Measurements from ENCODE around the gene KDM2A.
"Not testable (repeated sequence)": the region's sequence is repeated elsewhere in the genome, so short reads cannot be mapped to it uniquely, and the experiment has no call there.

The KDM2A gene

DNA sequence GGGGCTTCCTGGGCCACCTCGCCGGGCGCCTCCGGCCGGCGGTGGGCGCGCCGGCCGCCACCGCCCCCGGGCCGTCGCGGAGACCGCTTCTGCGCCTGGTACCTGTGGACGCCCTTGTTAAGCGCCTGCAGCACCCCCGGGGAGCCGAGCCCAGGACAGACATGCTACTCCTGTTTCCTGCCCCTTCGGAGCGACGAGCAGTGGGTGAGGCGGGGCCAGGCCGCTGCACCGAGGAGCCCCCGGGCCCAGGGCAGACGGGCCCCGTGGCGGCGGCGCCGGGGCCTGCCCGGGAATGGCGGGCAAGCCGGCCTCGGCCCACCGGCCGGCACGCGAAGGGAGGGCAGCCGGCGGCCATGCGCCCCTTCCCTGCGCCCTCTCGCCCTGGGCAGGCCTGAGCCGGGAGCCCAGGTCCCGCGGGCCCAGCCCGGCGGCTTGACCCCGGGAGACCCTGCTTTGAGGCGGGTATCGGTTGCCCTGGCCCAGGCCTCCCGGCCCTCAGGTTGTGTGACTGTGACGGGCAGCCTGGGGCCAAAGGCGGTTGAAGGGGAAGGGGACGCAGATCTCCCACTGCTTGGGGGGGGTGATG is 789 bp upstream of the KDM2A start:
- peak; percentile 64 for DNase-seq (ENCODE audit: low spot score)

DNA sequence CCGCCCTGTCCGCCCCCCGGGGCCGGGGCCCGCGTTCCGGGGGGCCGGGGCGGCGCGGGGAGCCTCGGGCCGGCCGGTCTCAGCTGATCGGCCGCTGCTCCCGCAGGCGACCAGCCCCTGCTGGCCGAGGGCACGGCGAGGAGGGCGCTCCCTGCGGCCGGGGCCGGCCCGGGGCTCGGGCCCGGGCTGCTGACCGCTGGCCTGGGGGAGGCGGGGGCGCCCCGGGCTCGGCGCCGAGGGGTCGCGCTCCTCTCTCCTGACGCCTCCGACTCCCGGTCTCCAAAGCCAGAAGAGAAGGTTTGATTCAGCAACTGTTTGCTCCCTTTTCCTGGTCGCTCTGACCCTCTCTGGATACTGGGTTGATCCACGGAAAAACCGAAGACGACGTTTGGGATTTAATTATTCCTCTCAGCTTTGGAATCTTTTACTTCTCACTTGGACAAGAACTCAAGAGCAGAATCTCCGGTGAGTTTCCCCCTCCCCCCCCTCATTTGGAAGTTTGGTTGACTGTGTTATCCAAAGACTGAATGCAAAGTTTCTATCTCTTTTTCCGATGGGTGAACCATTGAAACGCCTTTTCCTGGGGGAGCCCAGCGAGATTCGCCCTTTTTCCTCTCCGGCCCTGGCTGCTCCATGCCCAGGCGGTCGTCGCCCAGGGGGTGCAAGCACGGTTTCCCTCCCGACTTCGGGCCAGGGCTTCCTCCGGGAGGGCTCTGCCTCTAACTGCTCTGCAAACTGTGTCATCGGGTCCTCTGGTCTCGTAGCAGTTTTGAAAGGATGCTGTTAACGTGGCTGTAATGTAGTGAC is 725 bp downstream of the KDM2A start:
- peak; percentile 48 for DNase-seq (ENCODE audit: low spot score)

DNA sequence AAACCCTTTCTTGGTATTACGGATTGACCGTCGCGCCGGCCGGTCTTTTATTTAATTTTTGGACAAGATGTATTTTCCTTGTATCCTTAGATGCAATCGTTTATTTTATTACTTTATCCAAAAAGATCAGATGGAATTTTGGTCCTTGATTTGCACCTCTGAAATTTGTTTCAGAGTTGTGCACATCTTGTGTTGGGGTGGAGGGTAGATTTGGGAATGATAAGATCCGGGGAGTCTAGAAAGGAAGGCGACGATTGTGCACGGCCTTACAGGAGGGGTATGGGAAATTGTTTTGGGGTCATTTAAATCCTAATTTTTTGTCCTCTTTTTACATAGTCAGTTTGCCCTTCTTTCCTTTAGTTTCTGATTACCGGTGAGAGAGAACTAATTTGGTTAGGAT is 1.4 kb downstream of the KDM2A start:
- no peak for DNase-seq (ENCODE audit: low spot score)

DNA sequence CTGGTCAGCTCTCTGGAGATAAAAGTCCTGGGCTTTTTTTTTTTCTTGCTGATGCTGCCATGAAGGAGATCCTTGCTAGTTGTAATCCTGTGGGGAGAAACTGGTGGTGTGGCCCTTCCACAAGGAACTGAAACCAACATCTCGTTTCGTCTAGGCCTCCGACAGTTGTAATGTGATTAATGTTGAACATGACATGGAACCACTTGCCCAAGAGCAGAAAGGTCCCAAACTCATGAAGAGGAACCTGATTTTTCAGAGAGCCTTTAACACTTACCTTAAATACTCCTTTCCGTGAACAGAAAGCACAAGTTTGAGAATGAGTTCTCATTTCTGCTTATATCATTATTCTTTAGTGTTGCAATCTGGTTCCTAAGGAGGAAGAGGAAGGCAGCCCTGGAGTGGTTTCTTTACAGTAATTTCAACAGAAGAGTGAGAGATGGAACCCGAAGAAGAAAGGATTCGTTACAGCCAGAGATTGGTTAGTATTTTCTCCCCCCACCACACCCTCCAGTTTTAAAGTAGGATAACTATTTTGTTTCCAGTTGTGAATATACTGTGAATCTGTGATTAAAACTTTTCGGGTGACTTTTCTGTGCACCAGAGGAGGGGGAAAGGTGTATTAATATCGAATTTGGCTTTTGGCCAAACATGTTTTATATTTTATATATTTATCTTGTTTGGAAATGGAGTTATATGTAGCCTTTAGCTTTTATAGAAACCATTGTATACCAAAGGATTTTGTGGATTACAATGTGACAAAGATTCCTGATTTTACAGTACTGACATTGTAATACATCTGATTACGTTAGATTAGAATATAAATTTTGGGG is 2.0 kb downstream of the KDM2A start:
- peak; percentile 24 for DNase-seq (ENCODE audit: low spot score)

DNA sequence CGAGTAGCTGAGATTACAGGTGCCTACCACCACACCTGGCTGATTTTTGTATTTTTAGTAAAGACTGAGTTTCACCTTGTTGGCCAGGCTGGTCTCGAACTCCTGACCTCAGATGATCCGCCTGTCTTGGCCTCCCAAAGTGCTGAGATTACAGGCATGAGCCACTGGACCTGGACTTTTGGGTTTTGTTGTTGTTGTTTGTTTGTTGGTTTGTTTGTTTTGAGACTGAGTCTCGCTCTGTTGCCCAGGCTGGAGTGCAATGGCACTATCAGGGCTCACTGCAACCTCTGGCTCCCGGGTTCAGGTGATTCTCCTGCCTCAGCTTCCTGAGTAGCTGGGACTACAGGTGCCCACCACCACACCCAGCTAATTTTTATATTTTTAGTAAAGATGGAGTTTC is 4.7 kb downstream of the KDM2A start:
- DNase-seq (ENCODE audit: low spot score) = not testable (repeated sequence)

DNA sequence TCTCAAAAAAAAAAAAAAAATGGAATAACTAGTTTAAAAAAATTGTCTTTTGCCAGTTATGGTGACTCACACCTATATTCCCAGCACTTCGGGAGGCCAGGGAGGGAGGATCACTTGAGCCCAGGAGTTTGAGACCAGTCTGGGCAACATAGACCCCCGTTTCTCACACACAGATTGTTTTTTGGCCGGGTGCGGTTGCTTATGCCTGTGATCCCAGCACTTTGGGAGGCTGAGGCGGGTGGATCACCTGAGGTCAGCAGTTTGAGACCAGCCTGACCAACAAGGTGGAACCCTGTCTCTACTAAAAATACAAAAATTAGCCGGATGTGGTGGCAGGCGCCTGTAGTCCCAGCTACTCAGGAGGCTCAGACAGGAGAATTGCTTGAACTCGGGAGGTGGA is 7.2 kb downstream of the KDM2A start:
- not testable (repeated sequence) for DNase-seq (ENCODE audit: low spot score)

DNA sequence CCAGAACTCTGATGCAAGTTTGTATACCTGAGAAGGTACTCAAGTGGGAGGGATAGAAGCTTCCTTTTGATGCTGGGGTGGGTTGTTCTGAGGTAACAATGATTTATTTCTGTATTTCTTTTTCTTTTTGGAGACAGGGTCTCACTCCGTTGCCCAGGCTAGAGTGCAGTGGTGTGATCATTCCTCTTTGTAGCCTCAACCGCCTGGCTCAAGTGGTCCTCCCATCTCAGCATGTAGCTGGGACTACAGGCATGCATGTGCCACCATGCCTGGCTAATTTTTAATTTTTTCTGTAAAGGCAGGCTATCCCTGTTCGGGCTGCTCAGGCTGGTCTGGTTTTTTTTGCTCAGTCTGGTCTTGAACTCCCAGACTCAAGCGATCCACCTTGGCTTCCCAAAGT is 7.9 kb downstream of the KDM2A start:
- no peak for DNase-seq (ENCODE audit: low spot score)

DNA sequence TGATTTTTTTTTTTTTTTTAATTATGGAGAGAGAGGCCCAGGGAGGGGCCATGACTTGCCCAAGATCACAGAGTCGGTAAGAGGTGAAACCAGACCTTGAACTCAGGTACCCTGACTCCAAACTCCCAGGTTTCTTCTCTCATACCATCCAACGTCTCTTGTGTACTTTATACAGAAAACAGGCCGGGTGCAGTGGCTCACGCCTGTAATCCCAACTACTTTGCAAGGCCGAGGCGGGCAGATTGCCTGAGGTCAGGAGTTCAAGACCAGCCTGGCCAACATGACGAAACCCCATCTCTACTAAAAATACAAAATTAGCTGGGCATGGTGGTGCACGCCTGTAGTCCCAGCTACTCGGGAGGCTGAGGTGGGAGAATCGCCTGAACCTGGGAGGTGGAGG is 11.8 kb downstream of the KDM2A start:
- DNase-seq (ENCODE audit: low spot score) = not testable (repeated sequence)

DNA sequence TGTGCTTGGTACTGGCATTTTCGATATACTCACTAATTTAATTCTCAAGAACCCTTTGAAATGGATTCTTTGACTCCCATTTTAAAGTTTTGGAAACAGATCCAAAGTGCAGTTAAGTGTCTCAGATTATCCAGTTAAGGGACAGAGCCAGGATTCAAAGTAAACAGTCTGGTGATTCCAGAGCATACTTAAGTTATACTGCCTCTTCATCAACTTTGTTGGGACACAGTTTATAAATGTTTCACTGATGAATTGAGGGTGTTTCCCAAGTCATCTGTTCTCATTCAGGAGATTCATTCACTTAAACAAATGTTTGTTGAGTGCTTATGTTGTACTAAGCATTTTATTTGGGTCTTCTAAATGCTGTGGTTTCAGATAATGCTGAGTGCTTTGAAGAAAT is 17.1 kb downstream of the KDM2A start:
- no peak for DNase-seq (ENCODE audit: low spot score)

DNA sequence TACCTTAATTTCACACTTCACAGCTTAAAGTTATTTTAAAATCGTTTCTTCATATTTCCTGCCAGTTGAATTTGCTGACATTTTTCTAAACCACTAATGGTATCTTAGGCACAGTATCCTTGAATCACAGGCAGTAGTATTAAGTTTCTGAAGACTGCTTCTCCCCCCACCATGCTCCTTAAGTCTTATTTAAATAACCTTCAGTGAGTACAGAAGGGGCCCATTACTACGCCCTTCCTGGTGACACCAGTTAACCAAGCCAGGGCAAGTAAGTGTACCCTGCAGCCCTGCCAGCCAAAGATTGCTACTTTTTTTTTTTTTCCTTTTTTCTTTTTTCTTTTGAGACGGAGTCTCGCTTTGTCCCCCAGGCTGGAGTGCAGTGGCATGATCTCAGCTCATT is 19.9 kb downstream of the KDM2A start:
- no peak for DNase-seq (ENCODE audit: low spot score)

DNA sequence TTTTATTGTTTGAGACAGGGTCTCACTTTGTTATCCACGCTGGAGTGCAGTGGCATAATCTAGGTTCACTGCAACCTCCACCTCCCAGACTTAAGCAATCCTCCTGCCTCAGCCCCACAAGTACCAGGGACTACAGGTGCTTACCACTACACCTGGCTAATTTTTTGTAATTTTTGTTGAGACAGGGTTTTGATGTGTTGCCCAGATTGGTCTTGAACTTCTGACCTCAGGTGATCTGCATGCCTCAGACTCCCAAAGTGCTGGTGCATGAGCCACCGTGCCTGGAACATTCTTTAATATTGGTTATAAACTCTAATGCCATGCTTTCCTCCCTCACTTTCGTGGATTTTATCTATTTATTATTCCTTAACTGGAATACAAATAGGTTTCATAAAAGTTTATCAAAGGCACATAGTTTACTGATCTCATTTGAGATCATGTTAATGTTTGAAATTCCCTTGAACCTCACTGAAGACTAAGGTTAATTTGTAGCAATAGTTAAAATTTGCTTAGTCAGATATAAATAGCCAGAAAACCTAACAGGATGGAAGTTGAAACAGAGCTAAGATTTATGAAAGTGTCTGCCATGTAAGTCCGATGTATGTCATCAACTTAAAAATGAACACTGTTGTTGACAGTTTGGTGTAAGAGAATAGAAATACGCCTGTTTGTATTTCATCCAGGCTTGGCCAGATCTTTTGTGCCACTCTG is 27.6 kb downstream of the KDM2A start:
- no peak for DNase-seq (ENCODE audit: low spot score)

DNA sequence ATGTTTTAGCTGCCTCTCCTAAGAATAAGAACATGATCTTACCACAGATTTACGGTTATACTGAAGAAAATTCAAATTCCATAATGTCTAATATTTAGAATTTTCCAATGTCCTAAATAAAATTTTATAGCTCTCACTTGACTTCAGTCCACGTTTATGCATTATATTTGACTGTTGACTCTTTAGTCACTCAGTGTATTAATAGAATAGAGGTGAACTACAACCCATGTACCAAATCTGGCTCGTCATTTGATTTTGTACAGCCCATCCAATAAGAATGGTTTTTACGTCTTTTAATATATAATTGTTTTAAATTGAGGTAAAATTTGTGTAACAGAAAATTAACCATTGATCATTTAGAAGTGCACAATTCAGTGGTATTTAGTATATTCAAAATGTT is 34.9 kb downstream of the KDM2A start:
- DNase-seq (ENCODE audit: low spot score) = no peak

DNA sequence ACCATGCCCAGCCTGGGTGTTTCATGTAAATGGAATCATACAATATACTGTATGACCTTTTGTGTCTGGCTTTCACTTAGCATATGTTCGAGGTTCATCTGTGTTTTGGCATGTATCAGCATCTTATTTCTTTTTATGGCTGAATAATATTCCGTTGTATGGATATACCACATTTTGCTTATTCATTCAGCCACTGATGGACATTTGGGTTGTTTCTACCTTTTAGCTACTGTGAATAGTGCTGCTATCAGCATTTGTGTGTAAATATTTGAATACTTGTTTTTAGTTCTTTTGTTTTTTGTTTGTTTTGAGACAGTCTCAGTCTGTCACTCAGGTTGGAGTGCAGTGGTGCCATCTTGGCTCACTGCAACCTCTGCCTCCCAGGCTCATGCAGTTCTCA is 35.7 kb downstream of the KDM2A start:
- DNase-seq (ENCODE audit: low spot score) = no peak

DNA sequence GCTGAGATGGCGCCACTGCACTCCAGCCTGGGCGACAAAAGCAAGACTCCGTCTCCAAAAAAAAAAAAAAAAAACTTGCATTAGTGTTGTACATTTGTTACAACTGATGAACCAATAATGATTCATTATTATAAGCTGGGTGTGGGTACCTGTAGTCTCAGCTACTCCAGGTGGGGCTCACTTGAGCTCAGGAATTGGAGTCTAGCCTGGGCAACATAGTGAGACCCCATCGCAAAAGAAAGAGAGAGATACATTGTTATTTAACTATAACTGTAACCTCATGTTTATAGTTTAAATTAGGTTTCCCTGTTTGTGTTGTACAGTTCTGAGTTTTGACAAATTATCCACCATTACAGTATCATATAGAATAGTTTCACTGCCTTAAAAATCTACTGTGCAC is 38.6 kb downstream of the KDM2A start:
- no peak for DNase-seq (ENCODE audit: low spot score)

DNA sequence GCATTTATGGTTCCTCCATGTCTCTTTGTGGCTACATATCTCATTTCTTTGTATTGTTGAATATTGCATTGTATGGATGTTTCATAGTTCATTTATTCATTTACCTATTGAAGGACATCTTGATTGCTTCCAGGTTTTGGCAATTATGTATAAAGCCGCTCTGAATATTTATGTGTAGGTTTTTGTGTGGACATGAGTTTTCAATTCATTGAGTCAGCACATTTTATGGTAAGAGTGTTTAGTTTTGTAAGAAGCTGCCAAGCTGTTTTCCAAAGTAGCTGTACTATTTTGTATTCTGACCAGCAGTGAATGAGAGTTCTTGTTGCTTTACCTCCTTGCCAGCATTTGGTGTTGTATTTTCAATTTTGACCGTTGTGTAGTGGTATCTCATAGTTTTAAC is 39.2 kb downstream of the KDM2A start:
- no peak for DNase-seq (ENCODE audit: low spot score)

DNA sequence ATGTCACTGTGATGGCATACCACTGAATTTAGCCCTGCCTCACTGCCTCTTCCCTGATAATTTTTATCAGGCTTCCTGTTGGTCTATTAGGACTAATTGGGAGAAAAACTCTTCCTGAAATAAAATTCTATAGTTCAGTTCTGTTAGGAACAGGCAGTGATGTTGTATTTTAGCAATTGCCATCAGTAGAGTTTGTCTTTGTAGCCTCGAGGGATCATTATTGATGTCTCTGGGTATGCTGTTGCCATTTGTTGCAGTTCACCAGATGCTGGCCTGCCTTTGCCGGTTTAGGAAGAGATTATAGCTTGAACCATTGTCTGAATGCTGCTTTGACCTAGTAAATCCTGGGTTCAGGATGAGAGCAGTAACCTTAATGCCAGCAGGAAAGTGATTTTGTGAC is 41.0 kb downstream of the KDM2A start:
- DNase-seq (ENCODE audit: low spot score) = no peak

DNA sequence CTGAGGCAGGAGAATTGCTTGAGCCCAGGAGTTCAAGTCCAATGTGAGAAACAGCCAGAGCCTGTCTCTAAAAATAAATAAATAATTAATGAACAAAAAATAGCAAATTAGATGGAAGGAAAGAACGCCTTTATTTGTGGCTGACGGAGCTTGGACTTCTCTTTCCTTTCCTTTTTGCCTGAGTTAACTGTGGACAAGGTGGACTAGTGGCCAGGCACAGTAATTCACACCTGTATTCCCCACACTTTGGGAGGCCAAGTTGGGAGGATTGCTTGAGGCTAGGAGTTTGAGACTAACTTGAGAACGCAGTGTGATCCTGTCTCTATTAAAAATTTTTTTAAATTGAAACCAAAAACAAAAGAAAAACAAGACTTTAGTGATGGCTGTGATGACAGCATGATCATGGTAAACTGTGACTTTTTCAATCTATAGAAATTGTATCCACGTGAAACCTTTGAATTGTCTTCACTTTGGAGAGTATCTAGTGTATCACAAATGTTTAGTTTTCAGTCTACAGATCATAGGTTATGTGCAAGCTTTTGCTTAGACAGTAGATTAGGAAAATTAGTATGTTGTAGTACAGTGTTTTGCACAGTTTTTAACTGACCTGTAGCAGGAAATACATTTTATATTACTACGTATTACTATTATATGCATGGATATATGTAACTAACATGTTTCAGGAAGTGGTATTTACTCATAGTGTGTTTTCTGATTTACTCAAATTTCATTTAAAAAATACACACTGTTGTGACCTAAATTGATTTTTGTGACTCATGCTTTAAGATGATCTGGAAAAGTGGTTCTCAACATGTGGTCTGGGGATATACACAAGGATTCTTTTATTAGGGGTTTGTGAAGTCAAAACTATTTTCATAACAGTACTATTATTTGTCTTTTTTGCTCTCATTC is 42.1 kb downstream of the KDM2A start:
- DNase-seq (ENCODE audit: low spot score) = no peak

DNA sequence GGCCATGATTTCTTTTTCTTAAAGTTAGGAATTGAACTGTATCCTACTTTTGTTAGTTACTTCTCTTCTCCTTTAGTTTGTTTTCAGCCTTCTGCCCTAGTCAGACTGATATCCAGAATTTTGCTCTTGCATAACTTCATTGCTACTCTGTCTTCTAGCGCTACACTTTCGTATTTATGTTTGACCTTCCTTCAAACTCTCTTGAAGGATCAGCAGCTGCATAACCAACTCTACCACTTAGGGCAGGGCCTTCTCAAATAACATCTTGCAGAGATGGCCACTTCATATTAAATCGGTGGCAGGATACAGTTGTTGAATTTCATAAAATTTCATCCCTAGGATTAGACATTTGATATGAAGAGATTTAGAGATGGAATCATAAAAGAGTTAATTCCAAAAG is 43.9 kb downstream of the KDM2A start:
- DNase-seq (ENCODE audit: low spot score) = no peak

DNA sequence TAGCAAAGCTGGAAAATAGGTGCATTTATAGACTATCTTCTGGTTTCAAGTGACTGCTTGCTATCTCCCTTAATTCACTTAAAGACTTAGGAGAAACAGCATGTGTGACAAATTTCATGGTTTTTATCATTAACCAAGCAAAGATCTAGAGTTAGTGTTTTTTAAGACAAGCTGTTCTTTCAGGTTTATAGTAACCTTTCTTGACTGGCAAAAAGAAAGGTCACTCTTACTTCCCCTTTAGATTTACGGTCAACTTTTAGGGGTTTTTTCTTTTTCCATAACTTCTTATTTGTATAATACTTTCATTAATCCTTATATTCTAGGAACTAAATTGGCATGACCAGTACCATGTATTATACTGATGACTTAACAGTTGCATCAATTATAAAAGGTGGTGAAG is 46.6 kb downstream of the KDM2A start:
- no peak for DNase-seq (ENCODE audit: low spot score)

DNA sequence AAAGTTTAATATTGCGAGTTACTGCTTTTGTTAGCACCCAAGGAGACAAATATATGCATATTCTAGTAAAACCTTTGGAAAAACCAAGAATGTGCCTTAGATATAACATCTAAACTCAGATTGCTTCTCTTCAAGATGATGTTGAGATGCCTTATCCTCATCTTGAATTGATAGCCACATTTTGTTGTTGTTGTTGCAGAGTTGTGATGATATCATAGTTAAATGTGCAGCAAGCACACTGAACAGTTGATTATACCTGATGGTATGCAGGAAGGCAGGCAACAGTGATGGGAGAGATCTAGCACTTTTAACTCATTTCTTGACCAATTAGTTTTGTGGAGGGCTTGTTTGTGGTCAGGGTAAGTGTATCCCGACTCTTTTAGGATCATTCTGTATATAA is 48.0 kb downstream of the KDM2A start:
- no peak for DNase-seq (ENCODE audit: low spot score)

DNA sequence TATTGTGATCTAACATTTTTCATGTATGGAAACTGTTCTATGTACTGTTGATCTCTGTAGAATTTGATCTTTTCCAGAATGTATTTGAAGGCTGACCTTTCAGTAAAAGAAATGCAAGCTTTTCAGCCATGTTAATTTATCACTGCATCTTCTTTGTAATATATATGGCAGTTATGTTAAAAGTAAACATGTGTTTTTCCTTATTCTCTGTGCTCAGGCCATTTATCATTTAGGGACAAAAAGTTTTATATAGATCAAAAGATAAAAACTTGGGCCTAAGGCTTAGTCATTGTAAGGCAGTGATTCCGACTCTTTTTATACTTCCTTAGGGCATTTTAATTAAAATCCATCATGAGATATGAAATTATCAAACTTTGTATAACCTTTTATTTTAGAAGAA is 48.7 kb downstream of the KDM2A start:
- no peak for DNase-seq (ENCODE audit: low spot score)
